HepG2 (cell line): ENCODE results near the gene CLDND2. TPM values are rescaled to one million over a fixed set of nuclear protein-coding genes. Genes with fewer than 3 reads are reported as not detected.

Source experiments
- BATF2 ChIP-seq: sonication (generic); formaldehyde crosslinking; IDR thresholded peaks from 2 replicates; pipeline ENCODE4 v1.8.0; 2022; ENCODE audit warnings: mild to moderate bottlenecking, missing genetic modification reagents, moderate library complexity
- FOSL2 ChIP-seq: sonication (generic); formaldehyde crosslinking; IDR thresholded peaks from 2 replicates; pipeline ENCODE4 v1.4.0; 2020; ENCODE audit warnings: missing genetic modification reagents
- HNF1A ChIP-seq, 2 experiments: sonication (generic) in 1 of 2; formaldehyde crosslinking in 1 of 2; IDR thresholded peaks; 2 replicates each; pipeline versions ENCODE4 v1.4.0 to v1.6.1; 2016 to 2020; ENCODE audit warnings: borderline replicate concordance in 1 of 2, low read depth in 1 of 2, mild to moderate bottlenecking in 1 of 2, missing genetic modification reagents in 1 of 2
- IKZF4 ChIP-seq: sonication (generic); formaldehyde crosslinking; IDR thresholded peaks from 2 replicates; pipeline ENCODE4 v1.5.1; 2020; ENCODE audit warnings: borderline replicate concordance, mild to moderate bottlenecking, low read depth, missing genetic modification reagents; ENCODE audit errors: not compliant biosample characterization
- KLF11 ChIP-seq: IDR thresholded peaks from 2 replicates; pipeline ENCODE4 v1.6.1; 2016; ENCODE audit warnings: missing compliant biosample characterization
- NFE2L1 ChIP-seq: sonication (generic); formaldehyde crosslinking; IDR thresholded peaks from 2 replicates; pipeline ENCODE4 v1.4.0; 2020; ENCODE audit warnings: missing genetic modification reagents, mild to moderate bottlenecking, borderline replicate concordance
- NFKB2 ChIP-seq: sonication (generic); formaldehyde crosslinking; IDR thresholded peaks from 2 replicates; pipeline ENCODE4 v1.4.0; 2020; ENCODE audit warnings: missing genetic modification reagents, borderline replicate concordance
- PCBP1 ChIP-seq: fragments of 200-400 bp; formaldehyde crosslinking; IDR thresholded peaks from 2 replicates; pipeline ENCODE4 v1.6.1; 2017; ENCODE audit warnings: mild to moderate bottlenecking, low read depth, low read length, borderline replicate concordance
- PRPF4 ChIP-seq: fragments of 200-400 bp; formaldehyde crosslinking; IDR thresholded peaks from 2 replicates; pipeline ENCODE4 v1.6.1; 2016; ENCODE audit warnings: low read length, low read depth; ENCODE audit not compliant: poor library complexity, severe bottlenecking
- PTBP1 ChIP-seq: fragments of 200-400 bp; formaldehyde crosslinking; IDR thresholded peaks from 2 replicates; pipeline ENCODE4 v1.6.1; 2018; ENCODE audit warnings: low read length, low read depth; ENCODE audit not compliant: poor library complexity, severe bottlenecking
- SETDB1 ChIP-seq: sonication (generic); formaldehyde crosslinking; IDR thresholded peaks from 2 replicates; pipeline ENCODE4 v1.5.1; 2020; ENCODE audit warnings: missing genetic modification reagents, mild to moderate bottlenecking, borderline replicate concordance
- SIN3A ChIP-seq: IDR thresholded peaks from 2 replicates; pipeline ENCODE4 v1.6.1; 2011; ENCODE audit warnings: low read depth, mild to moderate bottlenecking, control low read depth, low read length, borderline replicate concordance
- ZNF136 ChIP-seq: sonication (generic); formaldehyde crosslinking; IDR thresholded peaks from 2 replicates; pipeline ENCODE4 v1.8.1; 2022; ENCODE audit warnings: low read depth, mild to moderate bottlenecking, moderate library complexity, missing genetic modification reagents
- ZNF652 ChIP-seq: IDR thresholded peaks from 2 replicates; pipeline ENCODE4 v1.6.1; 2016; ENCODE audit warnings: low read depth, borderline replicate concordance
- ZNF800 ChIP-seq: sonication (generic); formaldehyde crosslinking; IDR thresholded peaks from 2 replicates; pipeline ENCODE4 v1.4.0; 2020; ENCODE audit warnings: missing genetic modification reagents
- ZNF816 ChIP-seq: sonication (generic); formaldehyde crosslinking; IDR thresholded peaks from 2 replicates; pipeline ENCODE4 v1.8.0; 2022; ENCODE audit warnings: missing genetic modification reagents, mild to moderate bottlenecking, borderline replicate concordance
- ZNF878 ChIP-seq: sonication (generic); formaldehyde crosslinking; IDR thresholded peaks from 2 replicates; pipeline ENCODE4 v1.8.1; 2023; ENCODE audit warnings: mild to moderate bottlenecking, missing genetic modification reagents, moderate library complexity
- polyA plus RNA-seq, 8 experiments: library from polyadenylated mRNA; depleted of rRNA in 3 of 8; stranded (reverse) in 7 of 8; unstranded in 1 of 8; fragments of >200 nt; fragmentation: Illumina TruSeq in 4 of 8; extraction: Trizol in 4 of 8; gene quantifications; 2 replicates each; pipeline versions ENCODE4 v1.2.1 to v1.2.3, GENCODE V29; 2011 to 2016; ENCODE audit warnings: low read depth in 4 of 8, missing spikeins in 1 of 8, mixed read lengths in 1 of 8; ENCODE audit not compliant: insufficient read depth in 1 of 8
- total RNA-seq, 5 experiments: library from RNA; depleted of rRNA; stranded (reverse); fragments of >200 nt; fragmentation: Illumina TruSeq; extraction: Trizol; gene quantifications; 2 replicates each; pipeline ENCODE4 v1.2.3, GENCODE V29; 2016; ENCODE audit warnings: low read depth in 1 of 5
- TF ChIP-seq, protein P1 (sequence below): sonication (generic); formaldehyde crosslinking; IDR thresholded peaks from 2 replicates; pipeline ENCODE4 v1.5.0; 2020; ENCODE audit warnings: missing genetic modification reagents, mild to moderate bottlenecking, borderline replicate concordance

Gene CLDND2
- total and polyA plus RNA-seq, 2 of the 13 experiments (the other 11 are each of a cell fraction or from before 2014, with no cell fraction given): 0.84 to 1.8 TPM

- 0 out of 2 replicates have a peak, but pooled peaks have one; percentile 7 for TF ChIP-seq HNF1A (IDR thresholded peaks at IDR 0.05; ENCODE audit: low read depth)
- TF ChIP-seq HNF1A (CRISPR knock-in tag; IDR thresholded peaks at IDR 0.05; ENCODE audit: borderline replicate concordance): no peak
- TF ChIP-seq NFKB2 (CRISPR knock-in tag): no peak
- TF ChIP-seq ZNF816 (CRISPR knock-in tag): peak; percentile 76; the same call in 1 of the 2 replicates
- no peak for TF ChIP-seq PTBP1
- TF ChIP-seq, protein P1, sequence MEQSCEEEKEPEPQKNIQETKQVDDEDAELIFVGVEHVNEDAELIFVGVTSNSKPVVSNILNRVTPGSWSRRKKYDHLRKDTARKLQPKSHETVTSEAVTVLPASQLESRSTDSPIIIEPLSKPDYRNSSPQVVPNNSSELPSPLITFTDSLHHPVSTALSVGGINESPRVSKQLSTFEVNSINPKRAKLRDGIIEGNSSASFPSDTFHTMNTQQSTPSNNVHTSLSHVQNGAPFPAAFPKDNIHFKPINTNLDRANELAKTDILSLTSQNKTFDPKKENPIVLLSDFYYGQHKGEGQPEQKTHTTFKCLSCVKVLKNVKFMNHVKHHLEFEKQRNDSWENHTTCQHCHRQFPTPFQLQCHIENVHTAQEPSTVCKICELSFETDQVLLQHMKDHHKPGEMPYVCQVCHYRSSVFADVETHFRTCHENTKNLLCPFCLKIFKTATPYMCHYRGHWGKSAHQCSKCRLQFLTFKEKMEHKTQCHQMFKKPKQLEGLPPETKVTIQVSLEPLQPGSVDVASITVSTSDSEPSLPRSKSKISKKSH (CRISPR knock-in tag): no peak
- TF ChIP-seq FOSL2: no peak
- no peak for TF ChIP-seq SIN3A
- no peak for TF ChIP-seq ZNF136 (CRISPR knock-in tag)
- TF ChIP-seq KLF11 (CRISPR knock-in tag): no peak
- TF ChIP-seq NFE2L1 (CRISPR knock-in tag): no peak
- no peak for TF ChIP-seq PRPF4
- 0 out of 2 replicates have a peak, but pooled peaks have one; percentile 30 for TF ChIP-seq ZNF800 (CRISPR knock-in tag)
- TF ChIP-seq BATF2 (CRISPR knock-in tag): no peak
- no peak for TF ChIP-seq SETDB1 (CRISPR knock-in tag)
- no peak for TF ChIP-seq ZNF652
- peak; percentile 10 for TF ChIP-seq IKZF4 (CRISPR knock-in tag)
- no peak for TF ChIP-seq PCBP1
- no peak for TF ChIP-seq ZNF878 (CRISPR knock-in tag)
These were observed 2.8 kb downstream of the CLDND2 start, which contains the start of gene ETFB (continued) for GRCh38 chr19:51365965-51366388.
